Type B pancreatic cell (in vitro differentiated cells): ENCODE measurements around the gene CFAP92. TPM values are rescaled to one million over a fixed set of nuclear protein-coding genes. Genes with fewer than 3 reads are reported as not detected.

Experiments used
- DNase-seq: peaks from one replicate; pipeline ENCODE4 v3.0.0; 2021; ENCODE audit warnings: mixed read lengths; ENCODE audit not compliant: unreplicated experiment; ENCODE audit errors: extremely low spot score
- H3K27ac Mint-ChIP-seq: 2 replicates; pipeline ENCODE4 v1.8.0; 2021; ENCODE audit warnings: mild to moderate bottlenecking, mixed read lengths
- H3K27me3 Mint-ChIP-seq: 2 replicates; pipeline ENCODE4 v1.8.0; 2021; ENCODE audit warnings: mixed read lengths
- H3K36me3 Mint-ChIP-seq: 2 replicates; pipeline ENCODE4 v1.8.0; 2021; ENCODE audit warnings: mixed read lengths
- H3K4me1 Mint-ChIP-seq: one replicate; pipeline ENCODE4 v1.8.0; 2021; ENCODE audit warnings: mixed read lengths; ENCODE audit not compliant: unreplicated experiment
- H3K4me3 Mint-ChIP-seq: 2 replicates; pipeline ENCODE4 v1.8.0; 2021; ENCODE audit warnings: mild to moderate bottlenecking, mixed read lengths
- H3K9me3 Mint-ChIP-seq: 2 replicates; pipeline ENCODE4 v1.8.0; 2021; ENCODE audit warnings: mixed read lengths
- CTCF ChIP-seq: fragments of 200-600 bp; sonication (generic); conservative IDR thresholded peaks from 2 replicates; pipeline ENCODE4 v1.5.0; 2021; ENCODE audit warnings: antibody characterized with exemption, mild to moderate bottlenecking
- total RNA-seq: library from RNA; stranded (reverse); gene quantifications from 2 replicates; pipeline ENCODE4 v1.2.1, GENCODE V29; 2021; ENCODE audit warnings: low replicate concordance

Gene CFAP92
- total RNA-seq, 1 donor from 2014 or later: 4.4 TPM

- Mint-ChIP-seq H3K27me3 (no peaks in the 10 kb centered on the region), H3K4me3 (no peak overlapping the region), H3K9me3 (peaks cover 31% of the 10 kb centered on the region), H3K36me3 (peaks cover 34% of the 10 kb centered on the region), H3K4me1 (no peaks in the 10 kb centered on the region), H3K27ac (no peak overlapping the region)
- no peak for DNase-seq
- TF ChIP-seq CTCF: no peak
Observed at GRCh38 chr3:128923576-128923975, 70.3 kb downstream of the CFAP92 start.

- H3K27ac Mint-ChIP-seq: no peak overlapping the region
- no peak overlapping the region for H3K4me3 Mint-ChIP-seq
- H3K27me3 Mint-ChIP-seq: no peaks in the 10 kb centered on the region
- no peak for DNase-seq
- peaks cover 31% of the 10 kb centered on the region for H3K9me3 Mint-ChIP-seq
- no peaks in the 10 kb centered on the region for H3K4me1 Mint-ChIP-seq
- H3K36me3 Mint-ChIP-seq: peaks cover 36% of the 10 kb centered on the region
- TF ChIP-seq CTCF: no peak
Observed at GRCh38 chr3:128922804-128923459, 70.9 kb downstream of the CFAP92 start.

- Mint-ChIP-seq H3K4me1 (no peaks in the 10 kb centered on the region), H3K27ac (no peak overlapping the region), H3K9me3 (peaks cover 23% of the 10 kb centered on the region), H3K36me3 (peaks cover 41% of the 10 kb centered on the region), H3K4me3 (no peak overlapping the region), H3K27me3 (no peaks in the 10 kb centered on the region)
- no peak for DNase-seq
- TF ChIP-seq CTCF: no peak
Observed at GRCh38 chr3:128919988-128920387, 73.9 kb downstream of the CFAP92 start.

GRCh38 chr3:128917291-128917690 is 76.6 kb downstream of the CFAP92 start:
- peaks cover 11% of the 10 kb centered on the region for H3K9me3 Mint-ChIP-seq
- no peak for DNase-seq
- H3K36me3 Mint-ChIP-seq: peaks cover 40% of the 10 kb centered on the region
- no peaks in the 10 kb centered on the region for H3K4me1 Mint-ChIP-seq
- no peak overlapping the region for H3K27ac Mint-ChIP-seq
- H3K27me3 Mint-ChIP-seq: no peaks in the 10 kb centered on the region
- H3K4me3 Mint-ChIP-seq: no peak overlapping the region
- TF ChIP-seq CTCF: no peak

GRCh38 chr3:128914966-128915645 is 78.8 kb downstream of the CFAP92 start:
- Mint-ChIP-seq H3K27me3 (no peaks in the 10 kb centered on the region), H3K9me3 (no peaks in the 10 kb centered on the region), H3K36me3 (peaks cover 34% of the 10 kb centered on the region), H3K27ac (no peak overlapping the region), H3K4me1 (no peaks in the 10 kb centered on the region), H3K4me3 (no peak overlapping the region)
- no peak for TF ChIP-seq CTCF
- no peak for DNase-seq
